NCI-H2081 treated with DMSO at 0.1 percent for 48 hours (cell line): ENCODE results near the gene MINPP1.

Experiments
- DNase-seq: peaks from one replicate; lab custom pipeline; 2025; lab: John Stamatoyannopoulos, UW

MINPP1 gene

DNA sequence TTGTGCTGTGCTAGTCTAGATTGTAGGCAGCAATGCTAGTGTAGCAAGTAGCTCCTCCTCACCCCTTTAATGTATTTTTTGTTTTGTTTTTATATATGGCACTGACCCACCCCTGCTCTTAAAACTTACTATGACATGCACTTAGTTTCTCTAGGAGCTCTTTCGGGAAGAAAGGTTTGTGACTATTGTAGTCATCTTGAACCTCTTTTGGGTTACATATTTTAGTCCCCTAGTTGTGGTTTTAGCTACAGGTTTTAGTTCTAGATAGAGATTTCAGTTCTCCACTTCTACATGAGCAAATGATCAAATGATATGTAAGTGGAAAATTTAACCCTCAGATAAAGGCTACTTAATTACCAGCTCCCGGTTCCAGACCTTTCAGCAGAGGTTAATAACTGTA, 14.9 kb downstream of the MINPP1 start:
- DNase-seq, result no peak

DNA sequence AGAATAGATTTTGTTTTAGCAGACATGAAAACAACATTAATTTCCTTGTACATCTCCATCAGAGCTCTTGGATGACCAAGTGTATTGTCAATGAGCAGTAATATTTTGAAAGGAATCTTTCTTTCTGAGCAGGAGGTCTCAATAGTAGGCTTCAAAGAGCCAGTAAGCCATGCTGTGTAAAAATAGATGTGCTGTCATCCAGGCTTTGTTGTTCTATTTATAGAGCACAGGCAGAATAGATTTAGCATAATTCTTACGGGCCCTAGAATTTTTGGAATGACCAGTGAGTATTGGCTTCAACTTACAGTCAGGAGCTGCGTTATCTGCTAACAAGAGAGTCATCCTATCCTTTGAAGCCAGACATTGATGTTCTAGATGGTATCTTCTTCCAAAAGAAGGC, 19.0 kb downstream of the MINPP1 start:
- DNase-seq, result no peak

DNA sequence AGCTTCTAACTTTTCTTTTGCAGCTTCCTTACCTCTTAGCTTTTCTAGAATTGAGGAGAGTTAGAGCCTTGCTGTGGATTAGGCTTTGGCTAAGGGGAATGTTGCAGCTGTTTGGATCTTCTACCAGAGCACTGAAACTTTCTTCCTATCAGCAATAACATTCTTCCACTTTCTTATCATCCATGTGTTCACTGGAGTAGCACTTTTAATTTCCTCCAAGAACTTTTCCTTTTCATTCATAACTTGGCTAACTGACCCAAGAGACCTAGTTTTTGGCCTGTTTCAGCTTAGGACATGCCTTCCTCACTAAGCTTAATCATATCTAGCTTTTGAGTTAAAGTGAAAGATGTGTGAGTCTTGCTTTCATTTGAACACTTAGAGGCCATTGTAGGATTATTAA, 19.6 kb downstream of the MINPP1 start:
- no peak for DNase-seq

DNA sequence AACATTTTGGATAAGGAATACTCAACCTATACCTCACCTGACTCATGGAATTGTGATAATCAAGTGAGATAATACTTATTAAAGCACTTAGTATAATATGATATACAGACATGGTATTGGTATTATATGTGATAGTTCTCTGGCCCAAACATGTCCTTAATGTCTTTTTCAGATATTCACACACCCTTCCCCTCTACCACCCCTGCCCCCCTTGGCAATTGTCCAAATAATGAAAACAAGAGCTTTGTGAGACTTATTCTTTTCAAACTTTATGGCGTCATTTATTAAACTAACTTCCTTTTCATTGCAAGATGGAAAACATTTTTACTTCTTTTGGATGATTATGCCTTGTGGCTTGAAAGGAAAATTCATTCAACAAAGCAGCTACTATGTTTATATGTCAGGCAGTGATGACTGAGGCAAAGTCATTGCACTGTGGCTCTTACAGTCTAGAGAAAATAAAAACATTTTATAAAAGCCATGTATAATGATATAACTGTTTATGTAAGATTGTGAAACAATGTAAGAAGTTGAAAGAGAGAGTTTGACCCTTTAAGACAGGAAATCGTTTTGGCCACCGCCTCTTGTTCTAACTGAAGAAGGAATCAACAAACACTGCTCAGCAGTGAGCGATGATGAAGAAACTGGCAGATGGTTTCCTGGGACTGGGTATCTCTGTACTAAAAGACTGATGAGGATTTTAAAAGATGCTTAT, 27.4 kb downstream of the MINPP1 start:
- no peak for DNase-seq

DNA sequence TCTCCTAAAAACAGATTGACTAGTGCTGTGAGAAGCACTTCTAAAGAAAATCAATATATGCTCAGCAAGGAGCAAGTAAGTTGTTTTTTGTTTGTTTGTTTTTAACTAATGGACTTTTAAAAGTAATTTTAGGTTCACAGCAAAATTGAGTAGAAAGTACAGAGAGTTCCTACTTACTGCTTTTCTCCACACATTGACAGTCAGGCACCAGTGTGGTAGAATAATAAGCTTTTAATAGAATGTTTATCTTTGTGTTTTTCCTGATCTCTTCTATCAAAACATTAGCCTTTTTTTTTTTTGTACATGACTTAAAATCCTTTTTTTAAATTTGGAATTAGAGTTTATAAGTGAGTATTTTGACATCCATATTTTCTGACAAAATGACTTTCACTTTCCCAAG, 28.0 kb downstream of the MINPP1 start:
- no peak for DNase-seq

DNA sequence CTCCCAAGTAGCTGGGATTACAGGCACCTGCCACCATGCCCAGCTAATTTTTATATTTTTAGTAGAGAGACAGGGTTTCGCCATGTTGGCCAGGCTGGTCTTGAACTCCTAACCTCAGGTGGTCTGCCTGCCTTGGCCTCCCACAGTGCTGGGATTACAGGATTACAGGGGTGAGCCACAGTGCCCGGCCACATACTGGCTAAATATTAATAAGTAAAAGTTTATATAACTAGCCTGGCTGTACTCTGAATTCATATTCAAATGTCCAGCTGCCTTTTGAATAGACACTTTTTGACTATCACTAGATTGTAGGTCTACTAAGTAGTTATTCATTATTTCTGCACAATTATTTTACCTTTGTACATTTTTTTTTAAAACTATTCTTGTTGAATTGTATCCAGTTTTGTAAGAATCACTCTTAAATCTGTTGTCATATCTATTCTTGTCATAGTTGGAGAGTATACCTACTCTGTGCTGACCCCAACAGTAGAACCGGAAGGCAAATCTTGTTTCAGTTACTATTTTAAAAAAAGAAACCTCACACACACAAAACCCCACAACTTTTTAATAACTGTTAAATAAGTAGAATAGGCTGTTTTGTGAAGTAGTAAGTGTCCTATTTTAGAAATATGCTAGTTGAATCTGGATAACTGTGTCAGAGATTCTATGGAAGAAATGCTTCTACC, 29.6 kb downstream of the MINPP1 start:
- no peak for DNase-seq

DNA sequence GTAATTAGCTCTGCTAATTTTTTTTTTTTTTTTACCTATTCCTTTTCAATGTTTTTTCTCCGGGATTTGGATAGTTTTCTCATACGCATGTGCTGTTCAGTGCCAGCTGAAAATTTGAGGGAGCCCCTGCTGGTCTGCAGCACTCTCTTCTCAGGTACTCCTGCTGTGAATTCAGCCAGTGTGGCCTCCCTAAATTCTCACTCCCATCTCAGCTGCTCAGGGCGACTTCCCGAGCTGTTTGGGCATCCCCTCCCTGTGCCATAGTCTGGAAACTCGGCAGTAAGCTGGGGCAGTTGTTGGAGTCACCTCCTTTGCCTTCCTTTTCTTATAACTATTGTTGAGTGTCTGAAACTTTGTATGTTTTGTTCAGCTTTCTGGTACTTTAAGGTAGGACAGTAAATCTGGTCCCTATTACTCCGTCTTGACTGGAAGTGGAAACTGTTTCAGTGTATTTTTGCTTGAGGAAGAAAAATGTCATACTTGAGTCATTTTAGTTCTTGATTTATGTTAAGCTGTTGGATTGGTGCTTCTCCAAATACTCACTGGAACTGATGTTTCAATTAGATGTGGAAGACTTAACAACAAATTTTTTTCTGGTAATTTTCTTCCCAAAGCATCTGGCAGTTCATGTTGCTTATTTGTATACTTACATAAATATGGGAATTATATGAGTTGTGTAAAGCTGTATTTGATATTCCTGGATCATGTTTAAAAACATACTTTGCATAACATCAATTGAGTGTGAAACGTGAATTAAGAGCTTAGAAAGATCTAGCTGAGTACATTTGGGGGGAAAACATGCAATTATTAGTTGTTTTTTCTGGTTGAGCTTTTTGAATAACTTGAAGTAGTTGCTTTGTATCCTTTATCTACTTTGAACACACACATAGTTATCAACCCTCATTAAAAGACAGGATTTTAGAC, 33.7 kb downstream of the MINPP1 start:
- DNase-seq, result no peak

DNA sequence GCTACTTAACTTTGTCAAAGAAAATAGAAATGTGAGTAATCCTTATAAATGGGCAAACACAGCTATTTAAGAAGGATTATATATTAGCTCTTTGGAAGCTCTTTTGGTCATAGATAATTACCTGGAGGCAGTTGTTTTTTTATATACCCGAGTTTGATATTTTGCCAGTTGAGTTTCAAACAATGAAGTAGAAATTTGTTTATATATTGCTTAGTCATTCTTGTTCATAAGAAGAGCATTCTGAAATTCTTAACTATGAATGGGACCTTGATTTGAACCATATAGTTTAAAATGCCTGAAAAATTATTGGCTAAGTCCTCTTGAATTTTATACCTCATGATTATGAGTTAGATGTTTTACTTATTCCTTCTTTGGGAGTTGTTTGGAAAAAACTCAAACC, 36.4 kb downstream of the MINPP1 start:
- no peak for DNase-seq

DNA sequence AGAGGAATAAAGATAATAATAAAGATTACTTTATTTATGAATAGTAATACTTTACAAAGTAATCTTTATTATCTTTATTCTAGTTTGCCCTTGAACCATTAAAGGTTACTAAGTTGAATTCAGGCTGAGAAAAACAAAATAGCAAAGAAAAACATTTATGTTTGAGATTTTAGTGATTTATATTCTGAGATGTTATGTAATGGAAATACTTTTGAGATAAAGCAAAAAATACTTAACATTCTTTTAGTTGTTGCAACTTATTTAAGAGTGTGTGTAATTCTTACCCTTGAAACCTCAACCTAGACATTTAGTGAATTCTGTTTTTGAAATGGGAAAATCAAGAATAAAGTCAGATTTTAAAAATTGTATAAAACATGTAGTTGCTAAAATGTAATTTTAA, 40.0 kb downstream of the MINPP1 start:
- no peak for DNase-seq

DNA sequence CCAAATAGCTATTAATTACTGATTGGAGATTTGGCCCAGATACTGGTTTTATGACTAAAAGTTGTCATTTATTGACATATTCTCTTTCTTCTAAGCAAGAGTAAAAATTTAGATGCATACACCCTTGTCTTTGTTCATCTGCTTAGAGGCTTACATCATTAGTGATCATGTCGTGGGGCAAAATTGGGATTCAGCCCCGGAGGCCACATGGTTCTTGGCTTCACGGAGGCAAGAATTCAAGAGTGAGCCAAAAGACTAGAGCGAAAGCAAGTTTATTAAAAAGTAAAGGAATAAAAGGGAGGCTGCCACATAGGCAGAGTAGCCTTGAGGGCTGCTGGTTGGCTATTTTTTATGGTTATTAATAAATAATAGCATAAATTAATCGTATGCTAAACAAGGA, 41.1 kb downstream of the MINPP1 start:
- DNase-seq, result no peak

DNA sequence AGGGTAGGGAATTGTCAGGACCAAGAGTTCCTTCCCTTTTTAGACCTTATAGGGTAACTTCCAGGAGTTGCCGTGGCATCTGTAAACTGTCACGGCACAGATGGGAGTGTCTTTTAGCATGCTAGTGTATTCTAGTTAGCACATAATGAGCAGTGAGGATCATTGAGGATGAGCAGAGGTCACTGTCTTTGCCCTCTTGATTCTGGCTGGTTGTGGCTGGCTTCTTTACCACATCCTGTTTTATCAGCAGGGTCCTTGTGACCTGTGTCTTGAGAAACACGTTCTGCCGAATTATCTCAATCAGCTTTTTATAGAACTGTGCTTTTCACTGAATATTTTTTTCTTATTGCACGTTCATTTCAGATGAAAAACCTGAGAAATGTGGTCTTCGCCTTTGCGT, 41.5 kb downstream of the MINPP1 start:
- no peak for DNase-seq

DNA sequence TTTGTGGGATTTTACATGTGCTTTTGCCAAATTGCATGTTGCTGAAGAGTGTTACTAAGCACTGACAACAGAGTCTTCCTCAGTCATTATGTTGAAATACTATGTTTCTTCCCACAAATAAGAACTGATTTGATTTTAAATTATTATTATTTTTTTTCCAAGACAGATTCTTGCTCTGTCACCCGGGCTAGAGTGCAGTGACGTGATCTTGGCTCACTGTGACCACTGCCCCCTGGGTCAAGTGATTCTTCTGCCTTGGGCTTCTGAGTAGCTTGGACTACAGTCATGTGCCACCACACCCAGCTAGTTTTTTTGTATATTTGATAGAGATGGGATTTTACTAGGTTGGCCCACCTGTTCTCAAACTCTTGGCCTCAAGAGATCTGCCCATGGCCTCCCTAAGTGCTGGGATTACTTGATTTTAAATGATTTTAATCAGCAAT, 42.3 kb downstream of the MINPP1 start:
- DNase-seq, result no peak

DNA sequence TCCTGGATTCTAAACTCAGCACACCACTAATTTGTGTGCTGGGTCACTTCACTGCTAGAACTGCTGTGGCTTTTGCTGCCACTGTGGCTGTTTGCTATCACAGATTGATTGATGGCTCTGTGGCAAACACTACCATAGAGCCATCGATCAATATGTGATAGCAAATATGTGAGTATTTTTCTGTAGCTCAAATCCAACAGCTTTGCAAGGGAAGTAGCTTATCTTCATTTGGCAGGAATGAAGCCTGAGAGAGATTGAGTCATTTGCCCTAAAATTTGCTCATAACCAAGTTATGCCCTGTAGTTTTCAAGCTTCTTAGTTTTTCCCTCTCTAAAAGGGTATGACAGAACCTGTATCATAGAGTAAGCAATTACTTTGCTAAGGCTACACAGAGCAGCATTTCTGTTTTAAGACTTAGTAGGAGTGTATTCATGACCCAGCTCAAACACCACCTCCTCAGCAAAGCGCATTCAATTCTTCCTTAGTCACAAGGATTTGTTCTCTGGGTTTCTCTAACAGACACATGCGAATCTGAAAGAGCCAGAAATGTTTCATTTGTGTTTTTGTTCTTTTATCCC, 43.1 kb downstream of the MINPP1 start:
- no peak for DNase-seq

DNA sequence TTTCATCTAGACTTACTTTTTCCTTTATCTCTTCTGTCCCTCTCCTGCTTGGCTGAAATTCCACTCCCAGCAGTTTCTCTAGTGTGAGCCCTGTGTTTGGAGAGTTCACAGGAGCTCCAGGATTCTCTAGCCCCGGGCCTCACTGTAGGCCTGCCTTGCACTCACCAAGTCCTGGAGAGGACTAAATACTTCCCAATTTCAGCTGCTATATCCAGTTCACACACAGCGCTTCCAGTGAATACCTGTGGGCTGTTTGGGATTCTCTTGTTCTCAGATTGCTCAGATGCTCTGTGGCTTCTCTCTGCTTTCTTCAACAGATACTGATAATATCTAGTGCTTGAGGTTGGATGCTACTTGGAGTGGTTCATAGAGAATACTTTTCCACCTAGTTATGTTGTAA, 46.0 kb downstream of the MINPP1 start:
- DNase-seq, result no peak

DNA sequence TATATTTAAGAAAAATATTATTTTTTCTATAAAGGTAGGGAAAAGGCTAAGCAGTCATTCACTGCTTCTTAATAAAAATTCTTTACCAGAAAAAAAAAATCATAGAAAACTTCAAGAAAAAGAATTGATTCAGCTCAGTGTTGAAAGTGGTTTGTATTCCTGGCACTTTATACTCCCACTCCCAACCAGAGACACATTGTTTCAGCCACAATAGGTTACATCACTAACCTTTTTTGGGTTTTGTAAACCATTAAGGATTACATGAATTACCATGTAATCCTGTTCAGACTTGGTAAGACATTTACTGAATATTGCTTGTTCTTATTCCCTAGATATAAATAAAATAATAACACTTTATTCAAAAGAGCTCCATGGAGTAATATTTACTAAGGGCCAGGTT, 46.6 kb downstream of the MINPP1 start:
- no peak for DNase-seq

DNA sequence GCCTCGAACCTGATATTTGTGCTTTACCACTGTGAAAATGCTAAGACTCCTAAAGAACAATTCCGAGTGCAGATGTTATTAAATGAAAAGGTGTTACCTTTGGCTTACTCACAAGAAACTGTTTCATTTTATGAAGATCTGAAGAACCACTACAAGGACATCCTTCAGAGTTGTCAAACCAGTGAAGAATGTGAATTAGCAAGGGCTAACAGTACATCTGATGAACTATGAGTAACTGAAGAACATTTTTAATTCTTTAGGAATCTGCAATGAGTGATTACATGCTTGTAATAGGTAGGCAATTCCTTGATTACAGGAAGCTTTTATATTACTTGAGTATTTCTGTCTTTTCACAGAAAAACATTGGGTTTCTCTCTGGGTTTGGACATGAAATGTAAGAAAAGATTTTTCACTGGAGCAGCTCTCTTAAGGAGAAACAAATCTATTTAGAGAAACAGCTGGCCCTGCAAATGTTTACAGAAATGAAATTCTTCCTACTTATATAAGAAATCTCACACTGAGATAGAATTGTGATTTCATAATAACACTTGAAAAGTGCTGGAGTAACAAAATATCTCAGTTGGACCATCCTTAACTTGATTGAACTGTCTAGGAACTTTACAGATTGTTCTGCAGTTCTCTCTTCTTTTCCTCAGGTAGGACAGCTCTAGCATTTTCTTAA, 47.7 kb downstream of the MINPP1 start:
- DNase-seq, result no peak

DNA sequence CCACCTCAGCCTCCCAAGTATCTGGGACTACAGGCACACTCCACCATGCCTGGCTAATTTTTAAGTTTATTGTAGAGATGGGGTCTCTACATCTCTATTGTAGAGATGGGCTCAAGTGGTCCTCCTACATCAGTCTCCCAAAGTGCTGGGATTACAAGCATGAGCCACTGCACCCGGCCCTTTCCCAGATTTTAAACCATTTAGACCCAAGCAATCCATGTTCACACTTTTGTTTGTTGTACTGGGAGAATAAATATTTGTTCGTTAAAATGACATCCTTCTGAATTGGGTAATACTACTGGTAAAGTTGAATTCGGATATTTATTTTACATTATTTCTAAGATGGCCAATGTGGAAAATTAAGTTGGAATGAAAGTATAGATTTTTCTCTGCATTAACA, 52.7 kb downstream of the MINPP1 start:
- DNase-seq, result no peak

DNA sequence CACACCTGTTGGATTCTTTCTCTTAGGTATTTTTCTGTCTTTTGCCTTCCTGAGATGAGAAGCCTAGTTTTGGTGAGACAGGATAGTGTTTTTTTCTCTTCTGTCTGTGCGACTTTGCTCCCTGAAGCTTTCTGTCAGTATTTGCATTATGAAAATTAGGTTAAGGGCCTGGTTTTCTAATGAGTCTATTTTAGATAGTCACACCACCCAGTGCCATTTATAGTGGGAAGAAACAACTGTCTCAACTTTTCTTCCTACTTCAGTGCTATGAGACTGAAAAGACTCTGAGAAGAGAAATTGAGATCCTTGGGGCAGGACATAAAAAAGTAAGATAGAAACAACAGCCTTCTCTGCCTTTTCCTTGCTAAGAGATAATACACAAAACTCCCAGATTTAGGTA, 53.6 kb downstream of the MINPP1 start:
- DNase-seq, result no peak

DNA sequence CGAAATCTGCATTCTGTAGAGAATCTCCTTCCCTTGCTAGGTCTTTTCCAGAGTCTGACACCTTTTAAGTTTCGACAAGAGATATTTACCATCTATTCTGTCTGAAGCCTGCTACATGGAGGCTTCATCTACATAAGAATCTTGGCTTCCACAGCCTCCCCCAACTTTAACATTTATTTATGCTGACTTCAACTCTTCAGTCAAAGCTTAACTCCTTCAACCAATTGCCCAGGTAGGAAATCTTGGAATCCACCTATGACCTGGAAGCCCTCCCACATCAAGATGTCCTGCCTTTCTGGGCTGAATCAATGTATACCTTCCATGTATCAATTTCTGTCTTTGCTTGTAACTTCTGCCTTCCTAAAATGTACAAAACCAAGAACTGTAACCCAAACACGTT, 54.7 kb downstream of the MINPP1 start:
- DNase-seq, result no peak

DNA sequence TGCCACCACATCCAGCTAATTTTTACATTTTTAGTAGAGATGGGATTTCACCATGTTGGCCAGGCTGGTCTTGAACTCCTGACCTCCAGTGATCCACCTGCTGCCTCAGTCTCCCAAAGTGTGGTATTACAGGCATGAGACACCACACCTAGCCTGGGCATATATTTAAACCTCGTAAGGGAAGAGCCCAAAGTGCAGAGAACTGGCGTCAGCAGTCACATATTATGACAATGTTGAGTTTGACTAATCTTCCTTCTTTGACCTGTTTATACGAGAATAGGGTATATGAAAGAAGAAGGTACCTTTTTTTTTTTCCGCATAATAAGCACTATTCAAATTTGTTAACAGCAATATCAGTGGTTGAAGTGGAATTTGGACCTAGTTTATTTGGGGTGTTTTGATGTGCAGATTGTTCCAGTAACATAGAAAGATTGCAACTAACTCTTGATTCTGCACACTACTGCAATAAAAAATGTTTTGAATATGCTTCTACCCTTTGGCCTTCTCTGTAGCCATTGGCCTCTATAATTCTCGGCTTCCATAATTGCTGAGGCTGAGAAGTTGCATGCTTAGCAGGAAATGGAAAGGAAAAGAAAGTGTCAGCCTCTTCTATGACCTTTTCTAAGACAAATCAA, 55.9 kb downstream of the MINPP1 start:
- DNase-seq, result no peak

DNA sequence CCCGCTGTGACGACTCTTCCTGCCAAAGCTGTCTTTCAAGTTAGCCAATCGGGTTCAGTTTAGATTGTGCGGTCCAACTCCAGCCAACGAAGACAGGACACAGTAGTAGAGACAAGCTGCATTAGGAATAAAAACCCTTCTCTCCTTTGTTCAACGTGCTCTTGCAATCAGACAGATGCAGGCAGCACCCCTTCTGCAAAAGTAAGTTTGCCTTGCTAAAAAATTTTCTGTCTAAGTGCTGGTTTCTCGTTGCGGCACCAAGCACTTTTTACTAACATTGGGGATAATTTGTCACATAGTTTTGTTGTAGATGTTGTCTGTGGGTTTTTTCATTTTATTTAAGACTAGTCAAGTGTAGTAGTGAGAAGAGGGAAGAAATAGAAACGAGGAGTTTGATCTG, 58.1 kb downstream of the MINPP1 start:
- DNase-seq, result no peak
